HEK293 (cell line): ENCODE data around the gene C1QL4.

Source experiments
- CTCF ChIA-PET: fragments of 350-600 bp; formaldehyde crosslinking; extraction: SDS; loops from one replicate; lab custom pipeline; 2021; ENCODE audit warnings: antibody characterized with exemption; lab: Yijun Ruan, JAX
- POLR2A ChIA-PET: fragments of 300-600 bp; formaldehyde crosslinking; extraction: SDS; loops from one replicate; lab custom pipeline; 2020; ENCODE audit warnings: antibody characterized with exemption, inconsistent platforms; lab: Yijun Ruan, JAX
- H3K27ac ChIP-seq: fragments of 200-500 bp; sonication (Bioruptor generic); 2 replicates; pipeline ENCODE4 v1.5.1; 2014; ENCODE audit warnings: low read depth, low read length, control low read depth, inconsistent platforms; ENCODE audit errors: extremely low read depth
- H3K36me3 ChIP-seq, 2 experiments: fragments of 200-500 bp in 1 of 2; sonication (Bioruptor generic) in 1 of 2; 1 replicate in 1 of 2; 2 replicates in 1 of 2; pipeline ENCODE4 v1.5.1; 2014 to 2017; ENCODE audit warnings: inconsistent platforms in 2 of 2, low read length in 2 of 2; ENCODE audit not compliant: control insufficient read depth in 2 of 2, insufficient read depth in 1 of 2
- H3K4me1 ChIP-seq: fragments of 200-500 bp; sonication (Bioruptor generic); 2 replicates; pipeline ENCODE4 v1.5.1; 2014; ENCODE audit warnings: mild to moderate bottlenecking, low read length, inconsistent platforms; ENCODE audit not compliant: control insufficient read depth, insufficient read depth
- H3K4me3 ChIP-seq: 2 replicates; pipeline ENCODE4 v1.5.1; 2011; ENCODE audit warnings: low read depth, mild to moderate bottlenecking, control low read depth, low read length, moderate library complexity
- H3K9me3 ChIP-seq: fragments of 200-500 bp; sonication (Bioruptor generic); 2 replicates; pipeline ENCODE4 v1.5.1; 2014; ENCODE audit warnings: low read depth, low read length, inconsistent platforms; ENCODE audit not compliant: control insufficient read depth, insufficient read depth
- FEZF1 ChIP-seq: fragments of 450-650 bp; formaldehyde crosslinking; IDR thresholded peaks from 2 replicates; pipeline ENCODE4 v1.5.1; 2016; ENCODE audit warnings: missing biosample characterization, missing genetic modification characterization
- GFI1B ChIP-seq: fragments of 450-650 bp; formaldehyde crosslinking; IDR thresholded peaks from 2 replicates; pipeline ENCODE4 v1.5.1; 2016; ENCODE audit warnings: missing biosample characterization, missing genetic modification characterization
- KLF10 ChIP-seq: fragments of 450-650 bp; IDR thresholded peaks from 2 replicates; pipeline ENCODE4 v1.5.1; 2018; ENCODE audit warnings: missing biosample characterization, mild to moderate bottlenecking, missing genetic modification characterization
- MYNN ChIP-seq: fragments of 450-650 bp; formaldehyde crosslinking; IDR thresholded peaks from 2 replicates; pipeline ENCODE4 v1.5.1; 2016; ENCODE audit warnings: missing biosample characterization, missing genetic modification characterization, borderline replicate concordance
- PRDM1 ChIP-seq: fragments of 450-650 bp; formaldehyde crosslinking; IDR thresholded peaks from 2 replicates; pipeline ENCODE4; 2016; ENCODE audit warnings: missing biosample characterization, missing genetic modification characterization
- YY2 ChIP-seq: fragments of 450-650 bp; formaldehyde crosslinking; IDR thresholded peaks from 2 replicates; pipeline ENCODE4 v1.5.1; 2016; ENCODE audit warnings: missing biosample characterization, missing genetic modification characterization
- ZBTB7A ChIP-seq: fragments of 450-650 bp; formaldehyde crosslinking; IDR thresholded peaks from 2 replicates; pipeline ENCODE4 v1.5.1; 2016; ENCODE audit warnings: low read depth, missing biosample characterization, missing genetic modification characterization
- ZIC2 ChIP-seq: fragments of 450-650 bp; formaldehyde crosslinking; IDR thresholded peaks from 2 replicates; pipeline ENCODE4 v1.5.1; 2016; ENCODE audit warnings: missing biosample characterization, missing genetic modification characterization
- ZNF114 ChIP-seq: fragments of 450-650 bp; formaldehyde crosslinking; IDR thresholded peaks from 2 replicates; pipeline ENCODE4 v1.5.0; 2017; ENCODE audit warnings: missing biosample characterization, missing genetic modification characterization
- ZNF157 ChIP-seq: fragments of 450-650 bp; formaldehyde crosslinking; IDR thresholded peaks from 2 replicates; pipeline ENCODE4 v1.5.1; 2016; ENCODE audit warnings: missing biosample characterization, missing genetic modification characterization
- ZNF16 ChIP-seq: fragments of 450-650 bp; formaldehyde crosslinking; IDR thresholded peaks from 2 replicates; pipeline ENCODE4 v1.5.1; 2016; ENCODE audit warnings: low read depth, missing biosample characterization, missing genetic modification characterization
- ZNF202 ChIP-seq: fragments of 450-650 bp; formaldehyde crosslinking; IDR thresholded peaks from 2 replicates; pipeline ENCODE4 v1.5.1; 2016; ENCODE audit warnings: missing biosample characterization, missing genetic modification characterization, borderline replicate concordance
- ZNF37A ChIP-seq: fragments of 450-650 bp; IDR thresholded peaks from 2 replicates; pipeline ENCODE4 v1.5.1; 2018; ENCODE audit warnings: missing biosample characterization, missing genetic modification characterization
- ZNF404 ChIP-seq: fragments of 450-650 bp; formaldehyde crosslinking; IDR thresholded peaks from 2 replicates; pipeline ENCODE4 v1.5.1; 2017; ENCODE audit warnings: missing biosample characterization, missing genetic modification characterization
- ZNF433 ChIP-seq: fragments of 450-650 bp; formaldehyde crosslinking; IDR thresholded peaks from 2 replicates; pipeline ENCODE4 v1.5.1; 2016; ENCODE audit warnings: missing biosample characterization, missing genetic modification characterization, low read depth
- ZNF501 ChIP-seq: fragments of 450-650 bp; formaldehyde crosslinking; IDR thresholded peaks from 2 replicates; pipeline ENCODE4 v1.5.1; 2016; ENCODE audit warnings: missing biosample characterization, missing genetic modification characterization
- ZNF521 ChIP-seq: fragments of 450-650 bp; formaldehyde crosslinking; IDR thresholded peaks from 2 replicates; pipeline ENCODE4 v1.5.1; 2017; ENCODE audit warnings: missing biosample characterization, mild to moderate bottlenecking, missing genetic modification characterization
- ZNF558 ChIP-seq: fragments of 450-650 bp; formaldehyde crosslinking; IDR thresholded peaks from 2 replicates; pipeline ENCODE4 v1.5.1; 2016; ENCODE audit warnings: missing biosample characterization, missing genetic modification characterization
- ZNF600 ChIP-seq: fragments of 450-650 bp; formaldehyde crosslinking; IDR thresholded peaks from 2 replicates; pipeline ENCODE4 v1.5.1; 2016; ENCODE audit warnings: missing biosample characterization, missing genetic modification characterization
- ZNF623 ChIP-seq: fragments of 450-650 bp; formaldehyde crosslinking; IDR thresholded peaks from 2 replicates; pipeline ENCODE4 v1.5.1; 2016; ENCODE audit warnings: missing biosample characterization, missing genetic modification characterization
- ZNF701 ChIP-seq: fragments of 450-650 bp; formaldehyde crosslinking; IDR thresholded peaks from 2 replicates; pipeline ENCODE4 v1.5.1; 2016; ENCODE audit warnings: missing biosample characterization, missing genetic modification characterization
- ZNF777 ChIP-seq: fragments of 450-650 bp; formaldehyde crosslinking; IDR thresholded peaks from 2 replicates; pipeline ENCODE4 v1.5.1; 2017; ENCODE audit warnings: missing biosample characterization, missing genetic modification characterization, borderline replicate concordance
- ZNF792 ChIP-seq: fragments of 450-650 bp; formaldehyde crosslinking; IDR thresholded peaks from 2 replicates; pipeline ENCODE4 v1.5.1; 2016; ENCODE audit warnings: missing biosample characterization, missing genetic modification characterization
- TF ChIP-seq, protein P1 (sequence below): fragments of 450-650 bp; formaldehyde crosslinking; IDR thresholded peaks from 2 replicates; pipeline ENCODE4 v1.5.1; 2017; ENCODE audit warnings: missing biosample characterization, missing genetic modification characterization
- TF ChIP-seq, protein P2 (sequence below): fragments of 450-650 bp; formaldehyde crosslinking; IDR thresholded peaks from 2 replicates; pipeline ENCODE4 v1.5.1; 2017; ENCODE audit warnings: missing biosample characterization, missing genetic modification characterization
- TF ChIP-seq, protein P3 (sequence below): fragments of 450-650 bp; formaldehyde crosslinking; IDR thresholded peaks from 2 replicates; pipeline ENCODE4 v1.5.1; 2016; ENCODE audit warnings: missing biosample characterization, missing genetic modification characterization
- TF ChIP-seq, protein P4 (sequence below): fragments of 450-650 bp; formaldehyde crosslinking; IDR thresholded peaks from 2 replicates; pipeline ENCODE4 v1.5.1; 2016; ENCODE audit warnings: missing biosample characterization, missing genetic modification characterization

Gene C1QL4

DNA sequence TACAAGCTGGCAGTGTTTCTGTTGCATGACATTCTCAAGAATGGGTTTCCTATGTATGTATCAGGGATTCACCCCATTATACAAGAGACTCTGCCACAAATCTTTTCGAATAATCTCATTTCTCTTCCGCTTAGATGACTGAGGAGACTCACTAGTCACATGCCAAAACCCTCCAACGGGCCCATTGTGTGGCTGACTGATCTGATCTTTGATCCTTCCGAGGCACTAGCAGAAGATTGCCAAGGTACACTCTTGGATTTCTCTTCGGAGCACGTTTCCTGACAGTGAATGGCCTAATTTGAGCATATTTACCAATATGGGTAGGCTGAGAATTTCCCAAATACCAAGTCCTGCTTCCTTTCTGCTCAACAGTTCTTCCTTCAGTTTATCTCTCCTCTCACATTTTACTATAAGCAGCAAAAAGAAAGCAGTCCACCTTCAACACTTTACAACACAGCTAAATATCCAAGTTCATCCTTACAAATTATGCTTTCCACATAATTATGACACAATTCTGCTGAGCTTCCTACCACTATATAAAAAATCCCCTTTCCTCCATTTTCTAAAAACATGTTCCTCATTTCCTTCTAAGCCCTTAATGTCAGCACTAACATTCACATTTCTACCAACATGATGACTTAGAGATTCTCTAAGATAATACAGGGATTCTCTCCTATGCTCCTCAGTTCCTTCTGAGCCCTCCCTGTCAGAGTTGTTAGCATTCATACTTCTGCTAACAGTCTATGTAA, 31.1 kb downstream of the C1QL4 start:
- no peaks in the 10 kb centered on the region for H3K4me1 ChIP-seq
- ChIA-PET CTCF (interaction anchor here (0.6 to 4.7 kb wide), 2 partner anchors 11 to 40 kb away, joined by 5 to 34 read pairs; partner anchors contain the start of gene PRPH), POLR2A (interaction anchor here (0.7 to 1.3 kb wide), 2 partner anchors 9 to 12 kb away, joined by 3 to 6 read pairs; no protein-coding TSS in a partner anchor)
- no peak overlapping the region for H3K4me3 ChIP-seq
- no peaks in the 10 kb centered on the region for H3K36me3 ChIP-seq
- TF ChIP-seq ZIC2, result no peak
- no peak for TF ChIP-seq ZNF792 (tag by site-specific recombination)
- TF ChIP-seq FEZF1, result no peak
- TF ChIP-seq KLF10 (tag by site-specific recombination), result no peak
- no peak for TF ChIP-seq ZNF558
- TF ChIP-seq YY2, result no peak
- TF ChIP-seq, protein P1, sequence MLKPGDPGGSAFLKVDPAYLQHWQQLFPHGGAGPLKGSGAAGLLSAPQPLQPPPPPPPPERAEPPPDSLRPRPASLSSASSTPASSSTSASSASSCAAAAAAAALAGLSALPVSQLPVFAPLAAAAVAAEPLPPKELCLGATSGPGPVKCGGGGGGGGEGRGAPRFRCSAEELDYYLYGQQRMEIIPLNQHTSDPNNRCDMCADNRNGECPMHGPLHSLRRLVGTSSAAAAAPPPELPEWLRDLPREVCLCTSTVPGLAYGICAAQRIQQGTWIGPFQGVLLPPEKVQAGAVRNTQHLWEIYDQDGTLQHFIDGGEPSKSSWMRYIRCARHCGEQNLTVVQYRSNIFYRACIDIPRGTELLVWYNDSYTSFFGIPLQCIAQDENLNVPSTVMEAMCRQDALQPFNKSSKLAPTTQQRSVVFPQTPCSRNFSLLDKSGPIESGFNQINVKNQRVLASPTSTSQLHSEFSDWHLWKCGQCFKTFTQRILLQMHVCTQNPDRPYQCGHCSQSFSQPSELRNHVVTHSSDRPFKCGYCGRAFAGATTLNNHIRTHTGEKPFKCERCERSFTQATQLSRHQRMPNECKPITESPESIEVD (tag by site-specific recombination), result no peak
- no peak for TF ChIP-seq ZNF501 (tag by site-specific recombination)
- TF ChIP-seq ZNF202 (tag by site-specific recombination), result no peak
- no peak for TF ChIP-seq GFI1B
- TF ChIP-seq ZBTB7A (tag by site-specific recombination), result no peak
- TF ChIP-seq ZNF777 (tag by site-specific recombination), result no peak
- TF ChIP-seq, protein P2, sequence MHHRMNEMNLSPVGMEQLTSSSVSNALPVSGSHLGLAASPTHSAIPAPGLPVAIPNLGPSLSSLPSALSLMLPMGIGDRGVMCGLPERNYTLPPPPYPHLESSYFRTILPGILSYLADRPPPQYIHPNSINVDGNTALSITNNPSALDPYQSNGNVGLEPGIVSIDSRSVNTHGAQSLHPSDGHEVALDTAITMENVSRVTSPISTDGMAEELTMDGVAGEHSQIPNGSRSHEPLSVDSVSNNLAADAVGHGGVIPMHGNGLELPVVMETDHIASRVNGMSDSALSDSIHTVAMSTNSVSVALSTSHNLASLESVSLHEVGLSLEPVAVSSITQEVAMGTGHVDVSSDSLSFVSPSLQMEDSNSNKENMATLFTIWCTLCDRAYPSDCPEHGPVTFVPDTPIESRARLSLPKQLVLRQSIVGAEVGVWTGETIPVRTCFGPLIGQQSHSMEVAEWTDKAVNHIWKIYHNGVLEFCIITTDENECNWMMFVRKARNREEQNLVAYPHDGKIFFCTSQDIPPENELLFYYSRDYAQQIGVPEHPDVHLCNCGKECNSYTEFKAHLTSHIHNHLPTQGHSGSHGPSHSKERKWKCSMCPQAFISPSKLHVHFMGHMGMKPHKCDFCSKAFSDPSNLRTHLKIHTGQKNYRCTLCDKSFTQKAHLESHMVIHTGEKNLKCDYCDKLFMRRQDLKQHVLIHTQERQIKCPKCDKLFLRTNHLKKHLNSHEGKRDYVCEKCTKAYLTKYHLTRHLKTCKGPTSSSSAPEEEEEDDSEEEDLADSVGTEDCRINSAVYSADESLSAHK (tag by site-specific recombination), result no peak
- no peak overlapping the region for H3K27ac ChIP-seq
- no peaks in the 10 kb centered on the region for H3K9me3 ChIP-seq

DNA sequence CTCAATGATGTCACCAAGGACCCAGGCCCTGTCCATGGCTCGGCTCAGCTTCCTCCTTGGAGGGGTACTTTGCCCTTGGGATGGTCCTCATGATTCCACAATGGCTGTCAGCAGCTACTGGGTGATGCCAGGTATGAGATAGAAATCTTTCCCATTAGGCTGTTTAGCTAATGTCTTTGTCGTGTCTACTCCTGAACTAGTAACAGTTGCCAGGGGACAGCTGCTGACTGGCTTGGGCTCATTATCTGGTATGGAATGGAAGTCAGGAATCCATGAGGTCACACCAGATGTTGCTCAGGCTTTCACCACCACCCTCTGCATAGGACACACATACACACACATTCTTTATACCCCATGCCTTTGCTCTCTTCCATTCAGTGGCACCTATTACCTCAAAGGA, 32.8 kb downstream of the C1QL4 start:
- CTCF ChIA-PET, result interaction anchor here (0.8 to 4.7 kb wide), 6 partner anchors 9 to 55 kb away, joined by 3 to 34 read pairs (median 4); partner anchors contain the start of gene PRPH
- Histone ChIP-seq H3K36me3 (no peaks in the 10 kb centered on the region), H3K4me3 (no peak overlapping the region), H3K27ac (no peak overlapping the region), H3K4me1 (no peaks in the 10 kb centered on the region), H3K9me3 (no peaks in the 10 kb centered on the region)
- POLR2A ChIA-PET, result interaction anchor here (0.5 to 2.0 kb wide), 3 partner anchors 10 to 19 kb away, joined by 3 to 15 read pairs (median 3); partner anchors contain the start of genes PRPH and TROAP
- no peak for TF ChIP-seq ZNF433
- peak; percentile 86 for TF ChIP-seq ZNF600
- TF ChIP-seq PRDM1 (tag by site-specific recombination), result peak; percentile 29; the same call in 1 of the 2 replicates
- no peak for TF ChIP-seq ZNF114

DNA sequence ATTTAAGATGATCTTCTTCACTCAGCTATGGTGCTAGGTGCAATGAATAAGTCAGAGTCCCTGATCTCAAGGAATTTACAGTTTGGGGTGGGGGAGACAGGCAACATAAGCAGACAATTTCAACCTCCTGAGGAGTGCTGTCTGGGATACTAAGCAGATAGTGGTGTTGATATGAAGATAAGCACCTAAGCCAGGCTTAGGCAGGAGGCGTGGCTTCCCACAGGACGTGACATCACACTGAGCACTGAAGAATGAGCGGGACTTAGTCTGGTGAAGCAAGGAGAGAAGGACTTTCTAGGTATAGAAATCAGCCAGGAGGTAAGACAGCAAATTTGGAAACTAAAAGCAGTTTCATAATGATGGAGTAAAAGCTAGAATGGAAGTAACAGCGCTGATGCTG, 35.2 kb downstream of the C1QL4 start:
- no peak overlapping the region for H3K4me3 ChIP-seq
- H3K36me3 ChIP-seq, result peaks cover 0 to 4% of the 10 kb centered on the region in 2 experiments; a peak in 1 of 3 replicates
- H3K27ac ChIP-seq, result no peak overlapping the region
- no peaks in the 10 kb centered on the region; the same call in 1 of the 2 replicates for H3K4me1 ChIP-seq
- ChIA-PET CTCF (interaction anchor here (0.8 to 2.3 kb wide), 2 partner anchors 14 to 41 kb away, joined by 3 to 15 read pairs; no protein-coding TSS in a partner anchor), POLR2A (interaction anchor here (0.8 to 2.1 kb wide), 2 partner anchors 10 to 21 kb away, joined by 3 to 7 read pairs; partner anchors contain the start of gene TROAP)
- no peaks in the 10 kb centered on the region for H3K9me3 ChIP-seq
- TF ChIP-seq ZNF558 (no peak), ZNF157 (tag by site-specific recombination) (no peak), ZNF623 (tag by site-specific recombination) (no peak), MYNN (no peak), ZNF521 (tag by site-specific recombination) (no peak), ZNF16 (tag by site-specific recombination) (no peak), ZNF37A (tag by site-specific recombination) (no peak), ZNF701 (tag by site-specific recombination) (no peak), ZNF404 (tag by site-specific recombination) (no peak)
- TF ChIP-seq, protein P3, sequence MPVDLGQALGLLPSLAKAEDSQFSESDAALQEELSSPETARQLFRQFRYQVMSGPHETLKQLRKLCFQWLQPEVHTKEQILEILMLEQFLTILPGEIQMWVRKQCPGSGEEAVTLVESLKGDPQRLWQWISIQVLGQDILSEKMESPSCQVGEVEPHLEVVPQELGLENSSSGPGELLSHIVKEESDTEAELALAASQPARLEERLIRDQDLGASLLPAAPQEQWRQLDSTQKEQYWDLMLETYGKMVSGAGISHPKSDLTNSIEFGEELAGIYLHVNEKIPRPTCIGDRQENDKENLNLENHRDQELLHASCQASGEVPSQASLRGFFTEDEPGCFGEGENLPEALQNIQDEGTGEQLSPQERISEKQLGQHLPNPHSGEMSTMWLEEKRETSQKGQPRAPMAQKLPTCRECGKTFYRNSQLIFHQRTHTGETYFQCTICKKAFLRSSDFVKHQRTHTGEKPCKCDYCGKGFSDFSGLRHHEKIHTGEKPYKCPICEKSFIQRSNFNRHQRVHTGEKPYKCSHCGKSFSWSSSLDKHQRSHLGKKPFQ (tag by site-specific recombination), result no peak
- TF ChIP-seq, protein P4, sequence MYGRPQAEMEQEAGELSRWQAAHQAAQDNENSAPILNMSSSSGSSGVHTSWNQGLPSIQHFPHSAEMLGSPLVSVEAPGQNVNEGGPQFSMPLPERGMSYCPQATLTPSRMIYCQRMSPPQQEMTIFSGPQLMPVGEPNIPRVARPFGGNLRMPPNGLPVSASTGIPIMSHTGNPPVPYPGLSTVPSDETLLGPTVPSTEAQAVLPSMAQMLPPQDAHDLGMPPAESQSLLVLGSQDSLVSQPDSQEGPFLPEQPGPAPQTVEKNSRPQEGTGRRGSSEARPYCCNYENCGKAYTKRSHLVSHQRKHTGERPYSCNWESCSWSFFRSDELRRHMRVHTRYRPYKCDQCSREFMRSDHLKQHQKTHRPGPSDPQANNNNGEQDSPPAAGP, result no peak
